NCI-H1436 treated with DMSO at 0.1 percent for 48 hours (cell line): ENCODE data around the gene NCKAP5.
"Not testable (repeated sequence)": the region's sequence is repeated elsewhere in the genome, so short reads cannot be mapped to it uniquely, and the experiment has no call there.

ENCODE experiments used
- DNase-seq: peaks from one replicate; lab custom pipeline; 2025; lab: John Stamatoyannopoulos, UW

Gene NCKAP5

DNA sequence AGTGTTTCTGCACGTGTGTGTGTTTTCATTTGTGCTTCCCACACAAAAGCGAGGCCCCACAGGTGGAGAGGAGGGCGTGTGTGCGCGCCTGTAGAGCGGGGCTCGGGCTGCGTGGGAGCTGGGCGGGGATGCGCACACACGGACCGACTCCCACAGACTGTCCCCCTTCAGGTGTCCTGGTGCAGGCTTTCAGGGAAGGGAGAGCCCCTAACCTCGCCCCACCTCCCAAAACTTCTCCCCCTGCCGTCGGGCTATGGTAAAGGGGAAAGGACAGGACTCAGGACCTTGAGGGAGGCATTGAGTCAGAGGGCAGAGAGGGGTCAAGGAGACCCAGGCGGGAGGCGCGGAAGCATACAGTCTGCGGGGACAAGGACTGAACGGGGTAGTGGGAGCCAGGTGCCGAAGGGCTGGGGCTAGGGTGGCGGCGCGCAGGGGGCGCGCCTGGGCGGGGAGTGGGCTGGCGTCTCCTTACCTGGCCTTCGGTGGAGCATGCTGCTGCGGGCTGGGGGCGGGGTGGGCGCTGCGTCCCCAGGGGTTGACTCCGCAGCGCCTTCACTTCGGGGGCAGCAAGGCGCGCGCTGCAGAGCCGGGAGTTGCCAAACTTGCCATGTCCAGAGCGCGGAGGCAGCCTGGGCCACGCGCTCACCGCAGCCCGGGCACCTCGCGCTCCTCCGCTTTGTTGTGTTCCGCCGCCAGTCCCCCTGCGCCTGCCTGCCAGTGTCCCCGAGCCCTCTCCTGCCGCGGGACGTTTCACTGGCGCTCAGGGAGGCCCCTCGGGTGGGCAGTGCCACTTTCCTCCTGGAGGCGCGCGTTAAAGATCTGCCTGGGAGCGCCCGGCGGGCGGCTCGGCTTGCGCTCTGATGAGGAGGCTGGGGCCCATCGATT is 302.0 kb downstream of the NCKAP5 start:
- no peak for DNase-seq

DNA sequence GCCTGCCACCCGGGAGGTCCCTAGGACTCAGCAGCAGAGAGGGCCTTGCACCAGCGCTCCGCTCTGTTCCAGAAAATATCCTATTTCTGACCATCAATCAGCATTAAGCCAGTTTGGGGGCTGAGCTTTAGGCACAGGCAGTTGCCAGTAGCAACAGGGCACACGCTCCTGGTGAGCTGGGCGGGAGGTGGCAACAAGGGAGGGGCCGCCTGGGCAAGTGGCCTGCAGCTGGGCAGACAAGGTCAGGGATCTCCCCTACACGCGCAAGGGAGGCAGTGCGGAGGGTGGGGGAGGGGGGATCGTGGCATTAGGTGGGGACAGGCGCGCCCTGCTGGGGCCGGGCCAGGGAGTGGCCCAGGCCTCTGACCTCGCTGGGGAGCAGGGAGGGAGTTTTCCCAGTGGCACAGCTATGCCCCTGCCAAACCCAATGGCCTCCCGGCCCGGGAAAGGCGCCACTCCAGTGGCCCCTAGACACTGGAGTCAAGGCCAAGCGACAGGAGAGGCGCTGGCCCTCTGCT is 302.8 kb downstream of the NCKAP5 start:
- DNase-seq, result no peak

DNA sequence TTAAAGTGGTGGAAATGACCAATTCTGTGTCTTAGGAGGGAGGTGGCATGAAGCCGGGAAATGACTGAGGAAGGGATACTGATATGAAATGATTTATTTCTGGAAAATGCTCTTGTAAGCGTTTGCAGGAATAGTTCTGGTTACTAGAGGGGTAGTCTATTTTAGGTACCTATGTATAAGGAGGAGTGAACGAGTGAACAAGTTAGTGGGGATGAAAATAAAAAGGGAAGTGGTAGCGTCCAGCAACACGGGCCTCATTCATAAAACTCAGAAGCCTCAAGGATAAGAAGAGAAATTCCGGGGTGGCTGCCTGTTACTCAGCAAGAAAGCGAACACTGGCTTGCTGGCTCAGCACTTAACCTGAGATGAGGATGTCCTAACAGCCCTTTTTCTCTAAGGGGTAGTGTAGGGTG is 303.3 kb downstream of the NCKAP5 start:
- no peak for DNase-seq

DNA sequence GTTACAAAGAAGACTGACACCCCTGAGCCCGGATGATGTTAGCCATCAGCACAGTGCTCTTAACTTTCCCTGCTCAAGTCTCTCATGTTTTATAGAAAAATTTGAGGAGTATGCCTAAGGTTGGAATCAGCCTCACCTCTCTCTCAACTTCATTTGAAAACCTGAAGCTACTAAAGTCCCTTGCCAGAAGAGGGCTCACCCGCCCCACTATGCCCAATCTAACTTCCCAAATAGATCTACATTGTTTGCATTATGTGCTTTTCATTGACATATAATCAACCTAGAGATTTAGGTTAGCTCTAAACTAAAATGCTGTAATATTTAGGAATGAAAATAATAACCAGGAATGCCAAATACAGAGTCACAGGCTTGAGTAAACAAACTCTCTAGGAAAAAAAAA is 305.4 kb downstream of the NCKAP5 start:
- no peak for DNase-seq

DNA sequence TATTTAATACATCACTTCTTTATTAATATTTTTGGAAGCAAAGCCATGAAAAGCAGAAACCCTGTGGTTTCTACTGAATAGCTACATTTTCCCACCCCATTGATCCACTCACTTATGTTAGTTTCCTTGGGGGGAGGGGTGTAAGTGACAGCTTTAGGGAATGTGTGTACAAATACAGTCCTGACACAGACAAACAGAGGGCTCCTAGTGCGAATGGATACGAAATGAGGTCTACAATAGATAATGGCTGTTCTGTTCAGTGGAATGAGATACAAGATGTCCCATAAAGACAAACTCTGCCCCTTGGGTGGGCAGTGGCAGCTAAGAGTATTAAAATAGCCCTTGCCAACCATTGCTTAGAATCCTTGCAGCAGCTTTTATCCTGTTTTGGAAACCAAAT is 312.9 kb downstream of the NCKAP5 start:
- no peak for DNase-seq

DNA sequence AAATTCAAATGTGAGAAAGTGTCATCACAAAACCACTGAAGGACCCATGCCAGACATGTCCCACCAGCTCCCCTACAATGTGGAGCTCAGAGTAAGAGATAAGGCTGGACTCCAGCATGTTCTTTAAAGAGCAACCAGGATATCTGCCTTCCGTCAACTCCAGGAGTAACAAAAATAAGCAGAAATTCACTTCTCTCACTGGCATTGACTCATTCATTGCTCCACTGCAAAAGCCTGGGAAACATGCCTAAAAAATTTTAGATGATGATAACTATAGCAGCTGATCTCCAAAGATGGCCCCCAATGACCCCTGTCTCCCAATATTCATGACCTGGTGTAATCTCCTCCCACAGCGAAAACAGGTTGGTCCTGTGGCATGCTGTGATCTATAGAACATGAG is 314.5 kb downstream of the NCKAP5 start:
- DNase-seq, result no peak

DNA sequence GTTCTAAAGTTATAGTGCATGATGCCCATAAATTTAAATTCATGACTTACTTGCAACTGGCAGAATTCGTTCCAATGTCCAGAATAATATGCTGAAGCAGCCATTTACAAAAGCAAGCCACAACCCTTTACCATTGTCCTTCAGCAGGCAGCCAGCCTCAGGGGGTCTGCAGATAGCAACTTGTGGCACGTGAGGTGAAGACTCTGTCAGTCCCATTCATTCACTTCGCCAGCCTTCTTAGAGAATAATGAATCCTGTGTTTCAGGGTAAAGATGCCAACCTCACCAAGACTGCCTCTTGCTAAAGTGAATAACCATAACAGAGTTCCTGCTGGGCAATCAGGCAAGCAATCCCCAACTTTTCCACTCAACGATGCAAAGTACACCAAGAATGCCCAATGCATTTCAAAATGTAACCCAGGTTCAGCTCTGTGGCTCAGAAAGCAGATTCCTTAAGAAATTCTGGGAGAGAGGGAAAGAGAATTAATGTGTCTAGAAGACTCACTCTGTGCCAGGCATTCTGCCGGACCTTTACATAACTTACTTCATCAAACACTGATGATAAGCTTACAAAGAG is 315.4 kb downstream of the NCKAP5 start:
- DNase-seq, result no peak

DNA sequence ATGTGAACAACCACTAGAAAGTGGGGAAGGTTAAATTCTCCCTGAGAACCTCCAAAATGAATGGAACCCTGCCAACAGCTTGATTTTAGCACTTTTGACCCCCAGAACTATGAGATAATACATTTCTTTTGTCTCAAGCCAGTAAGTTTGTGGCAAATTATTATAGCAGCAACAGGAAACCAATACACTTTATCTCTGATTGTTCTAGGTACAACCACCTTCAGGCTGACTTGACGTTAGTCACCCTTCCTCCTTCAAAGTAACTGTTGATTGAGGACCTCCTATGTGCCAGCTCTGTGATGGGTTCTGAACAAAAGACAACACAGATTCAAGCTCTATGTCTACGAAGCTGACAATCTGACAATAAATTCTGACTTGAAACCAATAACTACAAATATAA is 318.9 kb downstream of the NCKAP5 start:
- no peak for DNase-seq

DNA sequence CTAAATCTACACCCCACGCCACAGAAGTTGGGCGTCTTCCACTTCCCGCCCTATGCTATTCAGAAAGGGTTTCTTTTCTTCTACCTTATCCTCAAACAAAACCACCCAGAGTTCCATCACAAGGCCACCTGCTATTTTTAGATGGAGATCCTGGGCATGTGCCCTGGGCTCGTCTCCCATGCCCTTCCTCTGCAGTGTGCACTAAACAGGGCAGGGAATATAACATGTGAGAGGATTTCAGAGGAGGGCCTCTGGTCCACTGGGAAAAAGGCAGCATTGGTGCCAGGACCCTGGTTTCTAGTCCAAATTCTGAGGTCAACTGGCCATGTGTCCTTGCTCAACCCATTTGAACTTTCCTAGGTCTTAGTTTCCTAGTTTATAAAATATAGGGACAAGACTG is 320.0 kb downstream of the NCKAP5 start:
- DNase-seq, result no peak

DNA sequence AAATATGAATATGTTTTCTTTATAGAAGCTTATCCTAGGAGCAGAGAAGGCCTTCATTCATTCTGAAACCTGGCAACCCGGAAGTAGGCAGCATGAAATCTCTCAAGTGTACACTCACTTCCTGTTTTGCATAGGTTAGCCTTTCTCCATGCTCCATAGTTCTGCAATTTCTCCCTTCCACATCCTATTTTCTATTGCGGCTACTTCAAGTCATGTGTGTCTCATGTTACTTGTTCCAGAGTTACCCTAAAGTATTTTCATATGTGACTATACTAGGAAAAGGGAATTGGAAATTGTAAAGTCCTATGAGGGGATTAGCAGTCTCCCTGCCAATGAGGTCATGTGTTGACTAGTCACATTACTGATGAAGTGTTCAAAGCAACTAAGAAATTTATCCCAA is 320.6 kb downstream of the NCKAP5 start:
- no peak for DNase-seq

DNA sequence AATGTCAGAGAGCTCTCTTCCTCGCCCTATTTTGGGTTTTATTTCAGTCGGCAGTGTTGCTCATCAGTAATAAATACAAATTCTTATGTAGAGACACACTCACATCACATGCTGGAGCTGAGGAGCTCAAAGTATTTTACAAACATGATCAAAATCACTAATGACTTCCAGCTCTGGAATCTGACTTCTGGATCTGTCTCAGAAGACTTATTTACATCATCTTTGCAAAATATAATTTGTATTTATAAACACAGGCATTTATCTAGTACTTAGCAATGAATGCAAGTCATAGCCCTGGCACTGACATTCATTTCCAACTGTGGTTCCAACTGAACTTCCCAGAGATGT is 327.1 kb downstream of the NCKAP5 start:
- DNase-seq, result no peak

DNA sequence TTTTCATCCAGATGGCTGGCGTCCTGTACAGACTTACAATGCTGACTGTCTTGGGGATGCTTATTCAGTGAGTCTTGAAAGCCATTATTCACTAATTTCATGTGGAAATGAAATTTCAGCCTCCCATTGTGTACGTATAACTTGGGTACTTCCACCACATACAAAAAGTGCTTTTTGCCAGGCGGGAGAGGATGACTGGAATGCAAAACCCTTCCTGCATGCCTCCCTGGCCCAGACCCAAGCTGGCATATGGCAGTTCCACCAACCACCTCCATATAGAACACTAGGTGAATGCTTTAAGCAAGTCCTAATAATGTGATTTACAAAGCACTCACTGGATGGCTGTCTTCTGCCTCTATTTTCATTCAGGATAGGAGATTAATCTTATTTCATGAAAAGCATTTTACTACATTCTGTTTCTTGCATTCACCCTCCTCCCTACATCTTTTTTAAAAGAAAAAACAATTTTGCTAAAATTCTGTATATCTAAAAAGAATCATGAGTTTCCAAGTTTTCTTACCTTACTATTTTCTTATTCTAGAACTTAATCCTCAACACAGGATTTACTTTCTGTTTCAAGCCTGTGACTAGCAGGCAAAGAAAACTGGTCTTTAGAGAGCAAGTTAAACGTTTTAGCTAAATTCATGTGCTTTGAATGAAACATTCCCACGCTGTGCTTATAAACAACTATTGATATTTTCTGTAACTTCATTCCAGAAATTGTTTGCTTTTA is 327.6 kb downstream of the NCKAP5 start:
- DNase-seq, result no peak

DNA sequence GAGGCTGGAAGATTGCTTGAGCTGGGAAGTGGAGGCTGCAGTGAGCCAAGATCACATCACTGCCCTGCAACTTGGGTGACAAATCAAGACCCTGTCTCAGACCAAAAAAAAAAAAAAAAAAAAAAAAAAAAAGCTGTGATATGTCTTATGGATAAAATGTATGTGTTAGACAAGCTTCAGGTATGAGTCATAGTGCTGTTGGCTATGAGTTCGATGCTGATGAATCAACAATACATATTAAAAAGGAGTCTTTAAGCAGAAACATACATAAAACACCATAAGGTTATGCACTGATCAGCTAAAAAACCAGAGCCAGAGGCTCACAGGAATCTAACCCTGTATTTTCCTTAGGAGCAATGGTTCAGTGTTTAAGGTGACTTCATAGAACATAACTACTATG is 332.3 kb downstream of the NCKAP5 start:
- DNase-seq, result no peak

DNA sequence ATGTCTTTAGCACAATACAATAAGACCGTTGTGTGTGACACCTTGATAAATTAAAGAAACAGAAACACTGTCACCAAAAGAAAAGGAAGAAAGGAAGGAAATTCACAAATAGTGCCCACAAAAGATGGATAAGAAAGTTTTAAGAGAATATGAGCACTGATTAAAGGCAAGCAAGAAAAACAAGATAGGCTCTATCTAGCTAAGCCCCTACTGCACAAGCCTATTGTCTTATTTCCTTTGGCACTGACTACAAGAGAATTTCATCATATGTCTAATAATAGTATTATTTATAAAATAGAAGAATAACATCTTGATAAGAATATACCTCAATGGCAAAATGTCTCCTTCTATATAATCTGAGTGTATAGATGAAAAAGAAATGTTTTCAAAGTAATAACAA is 335.7 kb downstream of the NCKAP5 start:
- DNase-seq, result no peak

DNA sequence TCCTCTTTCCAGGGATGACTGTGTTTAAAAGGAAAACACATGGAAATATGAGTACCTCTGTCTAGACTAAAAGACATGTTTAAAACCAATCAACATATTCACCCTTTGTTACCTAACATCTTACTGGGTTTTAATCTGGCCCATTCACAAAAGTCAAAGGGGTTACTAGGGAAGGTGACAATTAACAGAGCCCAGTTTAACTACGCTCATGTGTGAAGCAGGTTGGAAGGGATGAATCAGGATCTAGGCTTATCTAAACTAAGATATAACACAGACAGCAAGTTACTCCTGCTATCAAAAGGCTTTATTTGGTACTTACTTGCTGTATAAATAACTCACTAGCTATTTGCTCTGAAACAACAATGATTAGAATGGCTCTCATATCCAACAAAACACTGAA is 337.0 kb downstream of the NCKAP5 start:
- DNase-seq, result no peak

DNA sequence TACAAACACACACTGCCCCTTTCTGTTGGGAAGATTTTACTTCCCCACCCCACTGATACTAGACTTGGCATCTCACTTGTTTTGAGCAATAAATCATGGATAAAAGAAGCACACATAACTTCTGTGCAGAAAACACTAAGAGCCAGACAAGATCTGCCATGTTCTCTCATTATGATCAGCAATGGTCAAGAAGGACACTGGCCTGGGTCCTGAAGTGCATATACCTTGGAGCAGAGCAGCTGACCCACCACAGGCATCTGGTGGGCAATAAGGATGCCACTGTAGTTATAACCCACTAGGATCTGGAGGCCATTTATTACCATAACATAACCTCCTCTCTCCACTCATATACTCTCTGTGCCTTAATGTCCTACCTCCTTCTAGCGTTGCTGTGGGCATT is 338.3 kb downstream of the NCKAP5 start:
- DNase-seq, result no peak

DNA sequence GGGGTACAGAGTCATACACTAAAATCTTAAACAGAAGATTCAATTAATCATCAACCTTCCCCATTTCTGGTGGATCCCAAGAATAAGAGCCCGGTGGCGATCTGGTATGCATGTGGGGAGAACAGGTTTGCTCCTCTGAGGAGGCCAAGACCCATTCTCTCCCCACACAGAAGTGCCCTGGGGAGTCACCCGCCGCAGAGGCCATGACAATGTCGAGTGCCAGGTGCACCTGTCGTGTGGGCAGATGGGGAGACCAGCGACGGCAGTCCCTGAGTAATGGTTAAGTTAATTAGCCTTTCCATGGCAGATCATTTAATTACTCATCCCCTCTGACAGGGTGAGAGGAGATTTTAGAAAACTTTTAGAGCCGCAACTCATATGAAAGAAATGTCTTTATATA is 345.0 kb downstream of the NCKAP5 start:
- no peak for DNase-seq

DNA sequence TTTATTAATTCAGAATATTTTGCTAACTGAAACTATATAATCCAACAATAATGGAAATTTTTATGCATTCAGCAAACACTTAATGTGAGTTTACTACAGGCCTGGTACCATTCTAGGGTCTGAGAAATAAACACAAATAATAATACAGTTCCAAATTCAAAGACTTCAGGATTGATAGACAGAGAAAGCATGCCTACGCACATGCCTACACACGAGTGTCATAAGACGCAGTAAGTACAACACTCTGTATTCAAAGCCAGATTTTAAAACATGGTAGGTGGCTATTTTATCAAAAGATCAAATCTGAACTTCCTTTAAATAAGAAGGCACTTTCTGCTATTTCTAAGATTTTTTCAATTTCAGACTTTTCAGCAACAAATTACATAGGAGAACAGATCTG is 346.9 kb downstream of the NCKAP5 start:
- no peak for DNase-seq

DNA sequence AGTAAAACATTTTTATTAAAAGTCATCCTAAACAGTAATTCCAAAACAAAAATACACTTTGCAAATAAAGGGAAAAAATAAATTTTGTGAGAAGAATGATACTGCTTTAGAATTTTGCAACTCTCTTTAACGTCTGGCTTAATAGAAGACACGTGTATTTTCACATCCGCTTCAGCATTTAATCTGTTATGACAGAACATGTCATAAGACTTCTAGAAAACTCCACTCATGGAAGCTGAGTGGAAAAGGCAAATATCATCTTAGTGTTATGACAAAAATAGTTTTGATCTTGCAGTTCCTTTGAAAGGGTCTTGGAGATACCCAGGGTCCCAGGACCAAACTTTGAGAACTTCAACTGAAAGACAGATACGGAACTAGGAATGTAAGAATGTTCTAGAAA is 350.1 kb downstream of the NCKAP5 start:
- no peak for DNase-seq

DNA sequence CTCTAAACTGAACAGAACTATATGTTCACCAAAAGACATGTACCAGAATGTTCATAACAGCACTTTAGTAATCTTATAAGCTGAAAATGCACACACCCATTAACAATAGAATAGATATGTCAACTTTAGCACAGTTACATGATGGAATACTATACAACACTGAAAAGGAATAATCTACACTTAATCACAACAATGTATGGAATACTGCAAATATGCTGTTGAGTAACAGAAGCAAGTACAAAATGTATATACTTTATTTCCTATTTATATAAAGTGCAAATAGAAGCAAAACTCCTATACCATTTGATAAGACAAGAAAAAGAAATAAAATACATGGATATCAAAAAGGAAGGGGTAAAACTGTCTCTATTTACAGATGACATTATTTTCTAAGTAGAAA is 352.8 kb downstream of the NCKAP5 start:
- DNase-seq, result no peak

DNA sequence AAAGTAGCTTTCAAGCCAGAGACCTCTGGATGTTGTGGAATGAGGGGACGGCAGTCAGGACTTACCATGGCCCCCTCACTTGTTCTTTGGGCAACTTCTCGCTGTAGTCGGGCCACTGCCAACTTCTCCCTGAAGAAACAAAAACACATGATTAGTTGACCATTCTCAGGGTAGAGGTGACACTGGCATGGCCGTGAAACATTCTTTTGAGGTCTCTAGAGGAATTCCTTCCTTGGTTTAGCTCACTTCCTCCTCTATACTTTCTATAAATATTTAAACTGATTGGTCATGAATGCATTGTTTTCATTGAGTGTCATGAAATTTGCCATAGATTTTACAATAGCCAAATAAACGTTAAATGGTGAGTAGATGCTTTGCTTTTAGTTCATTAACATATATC is 354.6 kb downstream of the NCKAP5 start:
- DNase-seq, result no peak

DNA sequence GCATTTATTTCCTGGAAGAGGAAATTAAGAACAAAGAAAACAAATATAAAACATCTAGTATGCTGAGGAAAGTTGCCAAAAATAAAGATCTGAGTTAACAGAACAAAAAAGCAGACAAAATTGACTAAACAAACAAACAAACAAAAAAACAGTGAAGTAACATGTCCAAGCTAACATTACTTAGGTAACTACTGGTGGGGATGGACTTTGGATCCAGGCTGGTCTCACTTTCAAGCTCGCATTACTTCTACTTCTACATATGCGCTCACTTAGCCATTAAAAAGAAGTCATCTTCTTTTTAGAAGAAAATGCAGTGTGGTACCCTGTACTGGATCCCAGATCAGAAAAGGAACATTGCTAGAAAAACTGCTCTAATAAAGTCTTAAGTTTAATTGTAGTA is 358.9 kb downstream of the NCKAP5 start:
- no peak for DNase-seq

DNA sequence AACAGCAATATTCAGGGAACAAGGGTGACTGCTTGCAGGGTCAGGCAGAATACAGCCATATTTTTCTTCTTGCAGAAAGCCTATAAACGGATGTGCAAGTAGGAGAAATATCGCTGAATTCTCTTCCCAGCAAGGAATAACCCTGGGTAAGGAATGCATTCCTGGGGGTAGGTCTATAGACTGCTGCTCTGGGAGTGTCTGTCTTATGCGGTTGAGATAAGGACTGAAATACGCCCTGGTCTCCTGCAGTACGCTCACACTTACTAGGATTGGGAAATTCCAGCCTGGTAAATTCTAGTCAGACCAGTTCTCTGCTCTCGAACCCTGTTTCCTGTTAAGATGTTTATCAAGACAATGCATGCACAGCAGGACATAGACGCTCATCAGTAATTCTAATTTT is 361.6 kb downstream of the NCKAP5 start:
- DNase-seq, result not testable (repeated sequence)
